Measurements from ENCODE around the gene CYB5A.

CYB5A gene

GRCh38 chr18:74276609-74277008, 15.2 kb downstream of the CYB5A start:
- TF ChIP-seq FOXP2 (optimal IDR thresholded peaks at IDR 0.05; ENCODE audit: borderline replicate concordance, extremely low read depth, extremely low read length, insufficient read depth), result no peak
- no peak for TF ChIP-seq REST (IDR thresholded peaks at IDR 0.05; ENCODE audit: insufficient read depth in 1 of 2, low read depth in 2 of 2, low read length in 2 of 2)
- no peak for TF ChIP-seq POLR2AphosphoS5 (IDR thresholded peaks at IDR 0.05; ENCODE audit: low read depth, low read length)
- no peak for TF ChIP-seq TAF1 (IDR thresholded peaks at IDR 0.05; ENCODE audit: borderline replicate concordance, insufficient read depth, low read length)

GRCh38 chr18:74275736-74276135, 16.0 kb downstream of the CYB5A start:
- TF ChIP-seq REST (IDR thresholded peaks at IDR 0.05; ENCODE audit: insufficient read depth in 1 of 2, low read depth in 2 of 2, low read length in 2 of 2) (no peak), SIN3A (IDR thresholded peaks at IDR 0.05; ENCODE audit: borderline replicate concordance, insufficient read depth, low read length) (no peak), TAF1 (IDR thresholded peaks at IDR 0.05; ENCODE audit: borderline replicate concordance, insufficient read depth, low read length) (no peak), FOXP2 (optimal IDR thresholded peaks at IDR 0.05; ENCODE audit: borderline replicate concordance, extremely low read depth, extremely low read length, insufficient read depth) (no peak), POLR2AphosphoS5 (IDR thresholded peaks at IDR 0.05; ENCODE audit: low read depth, low read length) (no peak)

- no peak for TF ChIP-seq FOXP2 (optimal IDR thresholded peaks at IDR 0.05; ENCODE audit: borderline replicate concordance, extremely low read depth, extremely low read length, insufficient read depth)
- TF ChIP-seq REST (IDR thresholded peaks at IDR 0.05; ENCODE audit: insufficient read depth in 1 of 2, low read depth in 2 of 2, low read length in 2 of 2), result no peak
- no peak for TF ChIP-seq POLR2AphosphoS5 (IDR thresholded peaks at IDR 0.05; ENCODE audit: low read depth, low read length)
- TF ChIP-seq SIN3A (IDR thresholded peaks at IDR 0.05; ENCODE audit: borderline replicate concordance, insufficient read depth, low read length), result no peak
- no peak for TF ChIP-seq TAF1 (IDR thresholded peaks at IDR 0.05; ENCODE audit: borderline replicate concordance, insufficient read depth, low read length)
Observed at GRCh38 chr18:74274700-74275099, 17.1 kb downstream of the CYB5A start.

GRCh38 chr18:74273394-74273793, 18.4 kb downstream of the CYB5A start:
- TF ChIP-seq SIN3A (IDR thresholded peaks at IDR 0.05; ENCODE audit: borderline replicate concordance, insufficient read depth, low read length), result no peak
- no peak for TF ChIP-seq REST (IDR thresholded peaks at IDR 0.05; ENCODE audit: insufficient read depth in 1 of 2, low read depth in 2 of 2, low read length in 2 of 2)
- no peak for TF ChIP-seq POLR2AphosphoS5 (IDR thresholded peaks at IDR 0.05; ENCODE audit: low read depth, low read length)
- no peak for TF ChIP-seq TAF1 (IDR thresholded peaks at IDR 0.05; ENCODE audit: borderline replicate concordance, insufficient read depth, low read length)
- no peak for TF ChIP-seq FOXP2 (optimal IDR thresholded peaks at IDR 0.05; ENCODE audit: borderline replicate concordance, extremely low read depth, extremely low read length, insufficient read depth)

GRCh38 chr18:74271635-74272034, 20.1 kb downstream of the CYB5A start:
- no peak for TF ChIP-seq FOXP2 (optimal IDR thresholded peaks at IDR 0.05; ENCODE audit: borderline replicate concordance, extremely low read depth, extremely low read length, insufficient read depth)
